GM23248 (cell line): ENCODE data around the gene OR11H6. TPM values are rescaled to one million over a fixed set of nuclear protein-coding genes. Genes with fewer than 3 reads are reported as not detected.

ENCODE experiments used
- DNase-seq: peaks from one replicate; pipeline ENCODE4 v3.0.0-alpha.2; 2015
- H2AFZ ChIP-seq: fragments of 200-600 bp; sonication (generic); 2 replicates; pipeline ENCODE4 v1.6.1; 2016; ENCODE audit warnings: antibody characterized with exemption
- H3F3A ChIP-seq: fragments of 200-600 bp; sonication (generic); 2 replicates; pipeline ENCODE4 v1.6.1; 2016; ENCODE audit warnings: mild to moderate bottlenecking, antibody characterized with exemption, mixed run types; ENCODE audit not compliant: insufficient read depth
- H3K27ac ChIP-seq: fragments of 200-600 bp; sonication (generic); 2 replicates; pipeline ENCODE4 v1.5.1; 2016; ENCODE audit warnings: mild to moderate bottlenecking
- H3K27me3 ChIP-seq: fragments of 200-600 bp; sonication (generic); replicated peaks from 2 replicates; pipeline ENCODE4 v1.6.1; 2016; ENCODE audit warnings: mild to moderate bottlenecking; ENCODE audit not compliant: insufficient read depth
- H3K36me3 ChIP-seq: fragments of 200-600 bp; sonication (generic); 2 replicates; pipeline ENCODE4 v1.6.1; 2016; ENCODE audit warnings: low read depth, mild to moderate bottlenecking
- H3K4me1 ChIP-seq: fragments of 200-600 bp; sonication (generic); 2 replicates; pipeline ENCODE4 v1.6.1; 2016; ENCODE audit warnings: mild to moderate bottlenecking; ENCODE audit not compliant: insufficient read depth
- H3K4me2 ChIP-seq: fragments of 200-600 bp; sonication (generic); one replicate; pipeline ENCODE4 v1.6.1; 2016; ENCODE audit warnings: mild to moderate bottlenecking; ENCODE audit not compliant: unreplicated experiment
- H3K4me3 ChIP-seq: fragments of 200-600 bp; sonication (generic); 2 replicates; pipeline ENCODE4 v1.5.1; 2016; ENCODE audit warnings: mild to moderate bottlenecking
- H3K79me2 ChIP-seq: fragments of 200-600 bp; sonication (generic); 2 replicates; pipeline ENCODE4 v1.6.1; 2016; ENCODE audit warnings: mild to moderate bottlenecking; ENCODE audit not compliant: insufficient read depth
- H3K9ac ChIP-seq: fragments of 200-600 bp; sonication (generic); 2 replicates; pipeline ENCODE4 v1.6.1; 2016; ENCODE audit warnings: mild to moderate bottlenecking
- H3K9me2 ChIP-seq: fragments of 200-600 bp; sonication (generic); 2 replicates; pipeline ENCODE4 v1.6.1; 2016; ENCODE audit warnings: mixed run types, mild to moderate bottlenecking, moderate library complexity; ENCODE audit not compliant: insufficient read depth
- H3K9me3 ChIP-seq: fragments of 200-600 bp; sonication (generic); one replicate; pipeline ENCODE4 v1.6.1; 2017; ENCODE audit warnings: low read depth
- H4K20me1 ChIP-seq: fragments of 200-600 bp; sonication (generic); 2 replicates; pipeline ENCODE4 v1.6.0; 2016; ENCODE audit not compliant: insufficient read depth
- EZH2 ChIP-seq: fragments of 200-600 bp; sonication (generic); IDR thresholded peaks from 2 replicates; pipeline ENCODE4 v1.6.1; 2018; ENCODE audit warnings: antibody characterized with exemption, mild to moderate bottlenecking; ENCODE audit not compliant: insufficient read depth, poor library complexity, severe bottlenecking
- EZH2phosphoT487 ChIP-seq: fragments of 200-600 bp; sonication (generic); IDR thresholded peaks from 2 replicates; pipeline ENCODE4 v1.6.1; 2018; ENCODE audit warnings: antibody characterized with exemption, moderate library complexity, mild to moderate bottlenecking, low read depth; ENCODE audit not compliant: insufficient read depth
- WGBS, 2 experiments: methylation state at CpG; one replicate each; pipeline ENCODE4 v1.1.6; 2015 to 2017; ENCODE audit warnings: low lambda C conversion rate in 2 of 2, low coverage in 1 of 2; ENCODE audit errors: missing lambda C conversion rate in 2 of 2; 5-methylcytosine and 5-hydroxymethylcytosine counted together
- in situ Hi-C: fragments of 300-500 bp; cut with MboI; formaldehyde crosslinking; loops from 2 replicates; pipeline ENCODE4 v1.15.0; 2020
- polyA plus RNA-seq: library from polyadenylated mRNA; unstranded; fragments of >200 nt; fragmentation: Nextera tagmentation; extraction: Ambion mirVana; gene quantifications from 2 replicates; pipeline ENCODE4 v1.2.1, GENCODE V29; 2016
- total RNA-seq: library from RNA; depleted of rRNA; stranded (reverse); fragments of >200 nt; shearing (Covaris generic); gene quantifications from 2 replicates; pipeline ENCODE4 v1.2.3, GENCODE V29; 2014

Gene OR11H6
- total and polyA plus RNA-seq, 2 experiments from 2014 or later, result not detected

- DNase-seq, result no peak
- H3K36me3 ChIP-seq, result no peaks in the 10 kb centered on the region
- no peaks in the 10 kb centered on the region for H3K9me2 ChIP-seq
- H3K9me3 ChIP-seq, result no peaks in the 10 kb centered on the region
- WGBS, 2 experiments, result 19 to 24% methylated on average over 5 of the region's 5 CpGs
- no peak overlapping the region for H3K27ac ChIP-seq
- H3K27me3 ChIP-seq, result no peaks in the 10 kb centered on the region
- no peak overlapping the region for H3K4me2 ChIP-seq
- H3F3A ChIP-seq, result no peaks in the 10 kb centered on the region
- in situ Hi-C loops, result no loop called here
- H3K4me3 ChIP-seq, result no peak overlapping the region
- no peaks in the 10 kb centered on the region for H3K79me2 ChIP-seq
- no peak overlapping the region for H3K9ac ChIP-seq
- H4K20me1 ChIP-seq, result no peaks in the 10 kb centered on the region
- no peak overlapping the region for H2AFZ ChIP-seq
- H3K4me1 ChIP-seq, result no peaks in the 10 kb centered on the region
- TF ChIP-seq EZH2, result no peak
- TF ChIP-seq EZH2phosphoT487, result no peak
Measured at GRCh38 chr14:20179218-20179617, 44.3 kb upstream of the OR11H6 start.

- Histone ChIP-seq H3K9me3 (no peaks in the 10 kb centered on the region), H4K20me1 (no peaks in the 10 kb centered on the region), H3K36me3 (no peaks in the 10 kb centered on the region), H3K27me3 (no peaks in the 10 kb centered on the region), H3K4me2 (no peak overlapping the region), H3F3A (no peaks in the 10 kb centered on the region), H2AFZ (no peak overlapping the region), H3K4me3 (no peak overlapping the region), H3K9me2 (no peaks in the 10 kb centered on the region), H3K27ac (no peak overlapping the region), H3K79me2 (no peaks in the 10 kb centered on the region), H3K9ac (no peak overlapping the region), H3K4me1 (no peaks in the 10 kb centered on the region)
- in situ Hi-C loops, result no loop called here
- TF ChIP-seq EZH2phosphoT487, result no peak
- no peak for TF ChIP-seq EZH2
- WGBS, 2 experiments, result 16 to 18% methylated on average over 2 of the region's 2 CpGs
- no peak for DNase-seq
Measured at GRCh38 chr14:20179880-20180279, 43.6 kb upstream of the OR11H6 start.

- Histone ChIP-seq H3K27ac (no peak overlapping the region), H3K9me2 (no peaks in the 10 kb centered on the region), H3K36me3 (no peaks in the 10 kb centered on the region), H3F3A (no peaks in the 10 kb centered on the region), H3K4me1 (no peaks in the 10 kb centered on the region), H3K9ac (no peak overlapping the region), H3K4me2 (no peak overlapping the region), H3K4me3 (no peak overlapping the region), H3K27me3 (no peaks in the 10 kb centered on the region), H3K79me2 (no peaks in the 10 kb centered on the region), H2AFZ (no peak overlapping the region), H4K20me1 (no peaks in the 10 kb centered on the region), H3K9me3 (no peaks in the 10 kb centered on the region)
- TF ChIP-seq EZH2phosphoT487, result no peak
- TF ChIP-seq EZH2, result no peak
- WGBS, 2 experiments, result 7 to 15% methylated on average over 2 of the region's 2 CpGs
- DNase-seq, result no peak
- in situ Hi-C loops, result no loop called here
Measured at GRCh38 chr14:20180486-20180885, 43.0 kb upstream of the OR11H6 start.

GRCh38 chr14:20184181-20184580 lies 39.3 kb upstream of the OR11H6 start:
- Histone ChIP-seq H3F3A (no peaks in the 10 kb centered on the region), H3K36me3 (no peaks in the 10 kb centered on the region), H3K4me2 (no peak overlapping the region), H4K20me1 (no peaks in the 10 kb centered on the region), H3K9me2 (no peaks in the 10 kb centered on the region), H3K79me2 (no peaks in the 10 kb centered on the region), H2AFZ (no peak overlapping the region), H3K27ac (no peak overlapping the region), H3K4me1 (no peaks in the 10 kb centered on the region), H3K9ac (no peak overlapping the region), H3K9me3 (no peaks in the 10 kb centered on the region), H3K4me3 (no peak overlapping the region), H3K27me3 (no peaks in the 10 kb centered on the region)
- WGBS, 2 experiments, result 19 to 30% methylated on average over 5 of the region's 5 CpGs
- DNase-seq, result peak; percentile 61
- TF ChIP-seq EZH2phosphoT487 (no peak), EZH2 (no peak)
- in situ Hi-C loops, result no loop called here

GRCh38 chr14:20190596-20190995 lies 32.9 kb upstream of the OR11H6 start, which contains the start of gene OR11G2:
OR11G2 (plus strand) TSS chr14:20190896; CDS start chr14:20197438, 6,542 bp downstream.
- H3K4me2 ChIP-seq, result no peak within 1 kb of the TSS
- H3F3A ChIP-seq, result no peaks in the 10 kb centered on the region
- 0 to 11% methylated on average over 1 of the region's 1 CpG for WGBS, 2 experiments
- H3K27ac ChIP-seq, result no peak within 1 kb of the TSS
- H4K20me1 ChIP-seq, result no peaks in the 10 kb centered on the region
- no peaks in the 10 kb centered on the region for H3K79me2 ChIP-seq
- no peaks in the 10 kb centered on the region for H3K36me3 ChIP-seq
- DNase-seq, result no peak
- H3K9ac ChIP-seq, result no peak within 1 kb of the TSS
- no peaks in the 10 kb centered on the region for H3K9me2 ChIP-seq
- TF ChIP-seq EZH2 (no peak), EZH2phosphoT487 (no peak)
- H3K27me3 ChIP-seq, result no peaks in the 10 kb centered on the region
- no peak within 1 kb of the TSS for H2AFZ ChIP-seq
- no peaks in the 10 kb centered on the region for H3K4me1 ChIP-seq
- in situ Hi-C loops, result no loop called here
- no peaks in the 10 kb centered on the region for H3K9me3 ChIP-seq
- H3K4me3 ChIP-seq, result no peak within 1 kb of the TSS
